Suprapubic skin (tissue), 4 donors: ENCODE data around the gene CCDC69.

Source experiments
- EP300 ChIP-seq: sonication (generic); formaldehyde crosslinking; IDR thresholded peaks from one replicate; pipeline ENCODE4 v1.6.1; 2017; ENCODE audit warnings: antibody characterized with exemption
- POLR2A ChIP-seq, 2 donors: fragments of 450-650 bp; IDR thresholded peaks; one replicate each; pipeline ENCODE4 v1.6.1; 2017; ENCODE audit warnings: antibody characterized with exemption in 2 of 2, mild to moderate bottlenecking in 2 of 2, moderate library complexity in 2 of 2
- POLR2AphosphoS5 ChIP-seq, 3 donors: sonication (generic); formaldehyde crosslinking; IDR thresholded peaks; one replicate each; pipeline ENCODE4 v1.6.1; 2017; ENCODE audit warnings: antibody characterized with exemption in 3 of 3
- TF ChIP-seq, protein P1 (sequence below), 2 donors: fragments of 200-600 bp in 1 of 2; fragments of 450-650 bp in 1 of 2; sonication (generic) in 1 of 2; IDR thresholded peaks; one replicate each; pipeline ENCODE4 v1.5.1; 2016 to 2019; ENCODE audit warnings: antibody characterized with exemption in 2 of 2, mild to moderate bottlenecking in 1 of 2, moderate library complexity in 1 of 2

- TF ChIP-seq, protein P1, sequence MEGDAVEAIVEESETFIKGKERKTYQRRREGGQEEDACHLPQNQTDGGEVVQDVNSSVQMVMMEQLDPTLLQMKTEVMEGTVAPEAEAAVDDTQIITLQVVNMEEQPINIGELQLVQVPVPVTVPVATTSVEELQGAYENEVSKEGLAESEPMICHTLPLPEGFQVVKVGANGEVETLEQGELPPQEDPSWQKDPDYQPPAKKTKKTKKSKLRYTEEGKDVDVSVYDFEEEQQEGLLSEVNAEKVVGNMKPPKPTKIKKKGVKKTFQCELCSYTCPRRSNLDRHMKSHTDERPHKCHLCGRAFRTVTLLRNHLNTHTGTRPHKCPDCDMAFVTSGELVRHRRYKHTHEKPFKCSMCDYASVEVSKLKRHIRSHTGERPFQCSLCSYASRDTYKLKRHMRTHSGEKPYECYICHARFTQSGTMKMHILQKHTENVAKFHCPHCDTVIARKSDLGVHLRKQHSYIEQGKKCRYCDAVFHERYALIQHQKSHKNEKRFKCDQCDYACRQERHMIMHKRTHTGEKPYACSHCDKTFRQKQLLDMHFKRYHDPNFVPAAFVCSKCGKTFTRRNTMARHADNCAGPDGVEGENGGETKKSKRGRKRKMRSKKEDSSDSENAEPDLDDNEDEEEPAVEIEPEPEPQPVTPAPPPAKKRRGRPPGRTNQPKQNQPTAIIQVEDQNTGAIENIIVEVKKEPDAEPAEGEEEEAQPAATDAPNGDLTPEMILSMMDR (IDR thresholded peaks at IDR 0.05): no peak
- no peak for TF ChIP-seq EP300
- TF ChIP-seq POLR2A (IDR thresholded peaks at IDR 0.05): no peak
- TF ChIP-seq POLR2AphosphoS5 (IDR thresholded peaks at IDR 0.05): no peak
Measured at GRCh38 chr5:151231359-151231758, 7.5 kb upstream of the CCDC69 start.
